NCI-H2171 (cell line): ENCODE measurements around the gene EPHB6.

Experiments
- DNase-seq: peaks from one replicate; lab custom pipeline; 2025; lab: John Stamatoyannopoulos, UW

The EPHB6 gene

DNA sequence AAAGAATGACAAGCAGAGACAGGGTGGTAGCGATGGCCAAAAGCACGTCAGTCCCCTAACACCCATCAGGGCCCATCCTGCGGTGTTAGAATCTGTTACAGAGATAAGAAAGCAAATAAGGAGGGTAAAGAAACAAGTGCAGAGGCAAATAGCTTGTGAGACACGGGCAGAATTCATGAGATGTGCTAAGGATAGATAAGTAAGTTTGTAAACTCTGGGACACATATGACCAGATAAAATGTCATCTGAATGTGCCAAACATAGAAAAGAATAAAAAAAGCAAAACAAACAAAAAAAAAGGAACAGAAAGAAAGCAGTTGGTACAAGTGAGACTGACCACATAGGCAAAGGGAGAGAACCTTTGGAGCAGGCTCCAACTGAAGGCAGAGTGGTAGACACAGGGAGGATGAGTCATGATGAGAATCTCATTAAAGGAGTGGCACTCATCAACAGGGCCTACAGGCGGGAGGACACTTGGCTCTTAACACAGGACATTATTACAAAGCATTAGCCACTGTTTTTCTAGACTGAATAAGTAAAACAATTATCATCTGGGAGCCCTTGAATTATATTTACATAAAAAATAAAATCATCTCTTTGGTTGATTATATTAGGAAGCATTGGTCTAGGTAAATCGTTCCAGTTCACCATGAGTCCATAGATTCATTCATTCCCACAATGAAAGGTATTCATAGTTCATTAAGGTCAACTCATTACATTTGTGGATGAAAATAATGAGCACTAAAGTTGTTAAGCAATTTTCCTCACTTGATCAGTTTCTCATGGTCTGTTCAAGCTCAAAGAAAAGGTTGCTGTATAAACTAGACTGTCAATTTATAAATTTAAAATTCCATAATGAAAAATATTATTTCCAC lies 21.5 kb upstream of the EPHB6 start:
- no peak for DNase-seq

GRCh38 chr7:142835487-142835886 lies 19.4 kb upstream of the EPHB6 start:
- no peak for DNase-seq

- no peak for DNase-seq
Measured at GRCh38 chr7:142836426-142836825, 18.4 kb upstream of the EPHB6 start.

GRCh38 chr7:142838461-142839213 lies 16.2 kb upstream of the EPHB6 start:
- DNase-seq, result no peak

GRCh38 chr7:142842251-142842766 lies 12.6 kb upstream of the EPHB6 start:
- no peak for DNase-seq

- no peak for DNase-seq
Measured at GRCh38 chr7:142847353-142847752, 7.5 kb upstream of the EPHB6 start.

DNA sequence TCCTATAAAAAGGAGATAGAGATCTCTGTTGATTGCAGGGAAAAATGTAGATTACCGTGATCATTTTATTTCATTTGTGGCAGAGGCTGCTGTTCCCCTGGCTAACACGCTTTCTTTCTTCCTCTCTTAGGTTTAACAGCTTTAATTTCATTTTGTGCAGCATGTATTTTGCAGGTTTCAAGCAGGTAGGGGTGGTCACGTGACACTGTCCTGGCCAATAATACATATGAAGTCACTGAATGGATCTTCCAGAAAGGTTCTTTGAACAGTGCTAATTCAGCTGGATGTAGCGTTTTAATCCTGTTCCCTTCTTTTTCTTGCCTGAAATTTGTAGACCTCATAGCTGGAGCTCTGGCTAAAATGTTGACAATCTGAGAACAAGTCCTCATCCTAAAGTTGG lies 3.6 kb upstream of the EPHB6 start:
- no peak for DNase-seq

- no peak for DNase-seq
Measured at GRCh38 chr7:142851919-142852318, 3.0 kb upstream of the EPHB6 start.

DNA sequence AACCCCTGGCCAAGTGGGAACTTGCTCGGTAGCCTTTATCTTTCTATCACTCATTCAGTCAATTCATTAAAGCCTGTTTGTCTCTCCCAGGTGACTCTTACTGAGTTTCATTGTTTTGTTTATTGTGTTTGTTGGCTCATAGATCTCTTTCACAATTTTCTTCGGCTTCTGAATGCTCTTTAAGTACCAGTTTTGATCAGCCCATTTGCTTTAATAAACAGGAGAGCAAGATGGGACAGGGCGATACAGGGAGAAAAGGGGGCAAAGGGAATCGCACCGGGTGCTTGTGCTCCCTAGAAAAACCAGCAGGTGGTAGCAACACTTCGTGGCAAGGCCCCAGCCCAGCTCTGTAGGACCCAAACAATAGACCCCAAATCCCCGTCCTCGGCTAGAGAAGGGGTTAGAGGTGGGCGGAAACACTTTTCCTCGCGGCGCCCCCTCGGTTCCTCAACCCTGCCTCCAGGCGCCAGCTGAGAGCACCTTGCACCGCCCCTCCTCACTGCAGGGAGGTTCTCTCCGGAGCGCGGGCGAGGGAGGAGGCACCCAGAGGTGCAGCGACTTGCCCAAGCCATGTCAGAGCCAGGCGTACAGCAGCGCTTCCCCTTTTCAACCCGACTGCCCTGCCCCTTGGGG lies 1.0 kb upstream of the EPHB6 start:
- peak; percentile 37 for DNase-seq

DNA sequence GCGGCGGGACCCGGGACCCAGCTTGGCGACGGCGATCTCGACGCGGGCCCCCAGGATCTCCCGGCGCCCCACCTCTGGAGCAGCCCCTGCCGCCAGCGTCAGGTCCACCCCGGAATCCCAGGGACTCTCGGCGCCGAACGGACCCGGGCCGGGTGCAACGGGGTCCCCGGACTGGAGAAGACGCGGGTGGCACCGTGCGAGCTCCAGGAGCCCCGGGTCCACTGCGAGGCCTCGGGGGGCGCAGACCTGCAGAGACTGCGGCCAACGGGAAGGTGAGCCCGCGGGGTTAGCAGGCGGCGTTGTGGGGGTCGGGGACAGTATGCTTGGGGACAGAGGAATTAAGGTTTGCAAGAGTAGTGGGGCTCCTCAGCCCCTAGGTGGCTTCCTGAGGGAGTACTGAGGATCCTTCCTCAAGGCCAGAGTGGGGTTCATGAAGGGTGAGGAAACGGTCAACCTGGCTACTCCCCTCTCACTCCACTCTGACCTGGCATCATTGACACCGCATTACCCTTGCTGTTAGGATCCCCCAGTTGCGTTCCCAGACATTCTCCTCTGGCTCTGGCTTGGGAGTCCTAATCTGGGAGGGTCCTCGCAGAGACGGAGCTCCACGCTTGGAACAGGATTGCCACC lies 353 bp downstream of the EPHB6 start:
- no peak for DNase-seq

- no peak for DNase-seq
Measured at GRCh38 chr7:142855756-142856564, 1.1 kb downstream of the EPHB6 start.

- DNase-seq, result no peak
Measured at GRCh38 chr7:142856565-142857245, 1.8 kb downstream of the EPHB6 start.

DNA sequence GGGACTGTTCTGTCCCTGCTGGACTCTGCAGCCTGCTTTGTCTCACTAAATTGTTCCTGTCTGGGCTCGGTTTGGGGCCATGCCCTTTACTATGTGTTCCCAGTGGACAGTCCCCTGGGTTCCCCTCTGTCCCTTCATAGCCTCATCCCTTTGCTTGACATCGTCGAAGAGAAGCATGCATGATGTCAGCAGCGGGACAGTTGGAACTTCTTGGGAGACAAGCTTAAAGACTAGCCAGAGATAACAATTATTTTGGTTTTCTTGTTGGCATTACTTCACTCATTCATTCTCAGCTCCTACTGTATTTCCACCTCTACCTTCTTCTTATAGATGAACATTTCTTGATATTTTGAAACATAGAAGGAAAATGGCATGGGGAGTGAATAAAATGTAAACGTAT lies 2.7 kb downstream of the EPHB6 start:
- no peak for DNase-seq

- DNase-seq, result no peak
Measured at GRCh38 chr7:142859411-142859810, 4.5 kb downstream of the EPHB6 start.

DNA sequence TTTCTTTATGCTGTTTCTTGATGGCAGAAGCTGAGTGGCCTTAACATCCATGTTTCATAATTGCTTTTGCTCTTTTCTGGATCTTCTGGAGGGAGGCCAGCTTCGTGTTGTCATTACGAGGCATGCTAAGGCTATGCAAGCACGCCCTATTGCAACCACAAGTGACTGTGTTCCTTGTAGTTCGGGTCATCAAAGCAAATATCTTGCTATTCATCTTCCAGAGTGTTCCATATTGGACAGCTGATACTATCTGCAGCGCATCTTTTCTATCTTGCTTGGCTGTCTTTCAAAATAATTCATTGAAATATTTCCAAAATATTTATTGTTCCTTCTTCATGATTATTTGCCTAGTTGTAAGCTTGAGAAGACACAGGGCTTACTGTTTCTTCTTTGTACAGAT lies 5.0 kb downstream of the EPHB6 start:
- DNase-seq, result no peak

- no peak for DNase-seq
Measured at GRCh38 chr7:142860968-142861367, 6.1 kb downstream of the EPHB6 start.

GRCh38 chr7:142862351-142862750 lies 7.5 kb downstream of the EPHB6 start:
- no peak for DNase-seq

DNA sequence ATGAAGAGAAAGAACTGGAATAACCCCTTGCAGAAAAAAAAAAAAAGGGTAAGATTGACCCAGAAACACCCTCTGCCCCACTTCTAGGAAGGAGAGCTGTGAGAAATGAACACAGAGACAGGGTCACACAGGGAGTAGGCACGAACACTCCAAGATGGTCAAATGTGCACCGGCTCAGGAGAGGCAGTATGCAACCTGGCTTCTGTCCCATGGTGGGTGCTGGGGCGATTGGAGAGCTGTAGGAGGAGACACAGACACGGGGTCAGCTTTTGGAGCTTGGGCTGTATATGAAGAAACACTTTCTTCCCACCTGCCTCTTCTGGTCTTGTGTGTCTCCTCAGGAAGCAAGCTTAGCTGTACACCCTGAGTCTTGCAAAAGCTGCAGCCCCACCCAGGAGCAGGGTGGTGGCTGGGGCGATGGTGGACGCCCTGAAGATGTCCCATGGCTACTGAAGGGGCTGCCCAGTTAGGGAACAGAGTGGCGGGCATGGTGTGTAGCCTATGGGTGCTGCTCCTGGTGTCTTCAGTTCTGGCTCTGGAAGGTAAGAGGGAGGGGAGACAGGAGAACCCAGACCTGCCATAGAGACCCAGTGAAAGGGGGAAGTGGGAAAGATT lies 8.0 kb downstream of the EPHB6 start:
- no peak for DNase-seq

GRCh38 chr7:142863891-142864685 lies 9.2 kb downstream of the EPHB6 start:
- no peak for DNase-seq
